ENCODE results near the gene NTRK1. TPM values are rescaled to one million over a fixed set of nuclear protein-coding genes. Genes with fewer than 3 reads are reported as not detected.

The NTRK1 gene
- total and polyA plus RNA-seq, 2 of the 13 experiments (the other 11 are each of a cell fraction or from before 2014, with no cell fraction given): not detected

GRCh38 chr1:156905176-156905575 is 44.5 kb downstream of the NTRK1 start:
- FAIRE-seq: no peak
- intact Hi-C loops (cut with micrococcal nuclease; ENCODE audit: unreplicated experiment) (no loop called here), in situ Hi-C loops (cut with HindIII; ENCODE audit: extremely low pct_ligation_motif_present, low pct_unique_long_range_greater_than_20kb) (no loop called here)
- TF ChIP-seq ZNF615 (CRISPR knock-in tag; IDR thresholded peaks at IDR 0.05; ENCODE audit: borderline replicate concordance): no peak
- TF ChIP-seq GMEB1 (CRISPR knock-in tag; IDR thresholded peaks at IDR 0.05; ENCODE audit: borderline replicate concordance): no peak
- TF ChIP-seq, protein P1, sequence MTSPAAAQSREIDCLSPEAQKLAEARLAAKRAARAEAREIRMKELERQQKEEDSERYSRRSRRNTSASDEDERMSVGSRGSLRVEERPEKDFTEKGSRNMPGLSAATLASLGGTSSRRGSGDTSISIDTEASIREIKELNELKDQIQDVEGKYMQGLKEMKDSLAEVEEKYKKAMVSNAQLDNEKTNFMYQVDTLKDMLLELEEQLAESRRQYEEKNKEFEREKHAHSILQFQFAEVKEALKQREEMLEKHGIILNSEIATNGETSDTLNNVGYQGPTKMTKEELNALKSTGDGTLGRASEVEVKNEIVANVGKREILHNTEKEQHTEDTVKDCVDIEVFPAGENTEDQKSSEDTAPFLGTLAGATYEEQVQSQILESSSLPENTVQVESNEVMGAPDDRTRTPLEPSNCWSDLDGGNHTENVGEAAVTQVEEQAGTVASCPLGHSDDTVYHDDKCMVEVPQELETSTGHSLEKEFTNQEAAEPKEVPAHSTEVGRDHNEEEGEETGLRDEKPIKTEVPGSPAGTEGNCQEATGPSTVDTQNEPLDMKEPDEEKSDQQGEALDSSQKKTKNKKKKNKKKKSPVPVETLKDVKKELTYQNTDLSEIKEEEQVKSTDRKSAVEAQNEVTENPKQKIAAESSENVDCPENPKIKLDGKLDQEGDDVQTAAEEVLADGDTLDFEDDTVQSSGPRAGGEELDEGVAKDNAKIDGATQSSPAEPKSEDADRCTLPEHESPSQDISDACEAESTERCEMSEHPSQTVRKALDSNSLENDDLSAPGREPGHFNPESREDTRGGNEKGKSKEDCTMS (CRISPR knock-in tag; conservative IDR thresholded peaks at IDR 0.05): no peak
- TF ChIP-seq, protein P2, sequence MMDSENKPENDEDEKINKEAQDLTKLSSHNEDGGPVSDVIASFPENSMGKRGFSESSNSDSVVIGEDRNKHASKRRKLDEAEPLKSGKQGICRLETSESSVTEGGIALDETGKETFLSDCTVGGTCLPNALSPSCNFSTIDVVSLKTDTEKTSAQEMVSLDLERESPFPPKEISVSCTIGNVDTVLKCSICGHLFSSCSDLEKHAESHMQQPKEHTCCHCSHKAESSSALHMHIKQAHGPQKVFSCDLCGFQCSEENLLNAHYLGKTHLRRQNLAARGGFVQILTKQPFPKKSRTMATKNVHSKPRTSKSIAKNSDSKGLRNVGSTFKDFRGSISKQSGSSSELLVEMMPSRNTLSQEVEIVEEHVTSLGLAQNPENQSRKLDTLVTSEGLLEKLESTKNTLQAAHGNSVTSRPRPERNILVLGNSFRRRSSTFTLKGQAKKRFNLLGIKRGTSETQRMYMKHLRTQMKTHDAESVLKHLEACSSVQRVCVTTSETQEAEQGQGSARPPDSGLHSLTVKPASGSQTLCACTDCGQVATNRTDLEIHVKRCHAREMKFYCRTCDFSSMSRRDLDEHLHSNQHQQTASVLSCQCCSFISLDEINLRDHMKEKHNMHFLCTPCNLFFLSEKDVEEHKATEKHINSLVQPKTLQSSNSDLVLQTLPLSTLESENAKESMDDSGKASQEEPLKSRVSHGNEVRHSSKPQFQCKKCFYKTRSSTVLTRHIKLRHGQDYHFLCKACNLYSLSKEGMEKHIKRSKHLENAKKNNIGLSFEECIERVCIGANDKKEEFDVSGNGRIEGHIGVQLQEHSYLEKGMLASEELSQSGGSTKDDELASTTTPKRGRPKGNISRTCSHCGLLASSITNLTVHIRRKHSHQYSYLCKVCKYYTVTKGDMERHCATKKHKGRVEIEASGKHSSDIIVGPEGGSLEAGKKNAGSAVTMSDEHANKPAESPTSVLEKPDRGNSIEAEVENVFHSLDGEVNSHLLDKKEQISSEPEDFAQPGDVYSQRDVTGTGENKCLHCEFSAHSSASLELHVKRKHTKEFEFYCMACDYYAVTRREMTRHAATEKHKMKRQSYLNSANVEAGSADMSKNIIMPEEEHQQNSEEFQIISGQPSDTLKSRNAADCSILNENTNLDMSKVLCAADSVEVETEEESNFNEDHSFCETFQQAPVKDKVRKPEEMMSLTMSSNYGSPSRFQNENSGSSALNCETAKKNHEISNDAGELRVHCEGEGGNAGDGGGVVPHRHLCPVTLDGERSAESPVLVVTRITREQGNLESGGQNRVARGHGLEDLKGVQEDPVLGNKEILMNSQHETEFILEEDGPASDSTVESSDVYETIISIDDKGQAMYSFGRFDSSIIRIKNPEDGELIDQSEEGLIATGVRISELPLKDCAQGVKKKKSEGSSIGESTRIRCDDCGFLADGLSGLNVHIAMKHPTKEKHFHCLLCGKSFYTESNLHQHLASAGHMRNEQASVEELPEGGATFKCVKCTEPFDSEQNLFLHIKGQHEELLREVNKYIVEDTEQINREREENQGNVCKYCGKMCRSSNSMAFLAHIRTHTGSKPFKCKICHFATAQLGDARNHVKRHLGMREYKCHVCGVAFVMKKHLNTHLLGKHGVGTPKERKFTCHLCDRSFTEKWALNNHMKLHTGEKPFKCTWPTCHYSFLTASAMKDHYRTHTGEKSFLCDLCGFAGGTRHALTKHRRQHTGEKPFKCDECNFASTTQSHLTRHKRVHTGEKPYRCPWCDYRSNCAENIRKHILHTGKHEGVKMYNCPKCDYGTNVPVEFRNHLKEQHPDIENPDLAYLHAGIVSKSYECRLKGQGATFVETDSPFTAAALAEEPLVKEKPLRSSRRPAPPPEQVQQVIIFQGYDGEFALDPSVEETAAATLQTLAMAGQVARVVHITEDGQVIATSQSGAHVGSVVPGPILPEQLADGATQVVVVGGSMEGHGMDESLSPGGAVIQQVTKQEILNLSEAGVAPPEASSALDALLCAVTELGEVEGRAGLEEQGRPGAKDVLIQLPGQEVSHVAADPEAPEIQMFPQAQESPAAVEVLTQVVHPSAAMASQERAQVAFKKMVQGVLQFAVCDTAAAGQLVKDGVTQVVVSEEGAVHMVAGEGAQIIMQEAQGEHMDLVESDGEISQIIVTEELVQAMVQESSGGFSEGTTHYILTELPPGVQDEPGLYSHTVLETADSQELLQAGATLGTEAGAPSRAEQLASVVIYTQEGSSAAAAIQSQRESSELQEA (CRISPR knock-in tag; IDR thresholded peaks at IDR 0.05; ENCODE audit: not compliant biosample characterization): no peak
- no peak for TF ChIP-seq MEIS2 (CRISPR knock-in tag; IDR thresholded peaks at IDR 0.05)
- no peak for TF ChIP-seq IKZF4 (CRISPR knock-in tag; IDR thresholded peaks at IDR 0.05; ENCODE audit: borderline replicate concordance, low read depth, not compliant biosample characterization)
- TF ChIP-seq RNF219 (CRISPR knock-in tag; IDR thresholded peaks at IDR 0.05): no peak
- no peak for TF ChIP-seq MAFK (conservative IDR thresholded peaks at IDR 0.05 in 1 of 2, IDR thresholded peaks at IDR 0.05 in 1 of 2; ENCODE audit: low read length in 2 of 2)
- TF ChIP-seq RBAK (CRISPR knock-in tag; IDR thresholded peaks at IDR 0.05): no peak

More at GRCh38 chr1:156905176-156905575, 44.5 kb downstream of the NTRK1 start:
- Histone ChIP-seq H4K20me1 (ENCODE audit: insufficient read depth, low read length) (no peaks in the 10 kb centered on the region), H3K27me3 (ENCODE audit: control insufficient read depth in 1 of 2, insufficient read depth in 2 of 2, low read length in 2 of 2) (peaks cover 10 to 86% of the 10 kb centered on the region in 2 experiments), H3K4me2 (ENCODE audit: low read depth, low read length) (no peak overlapping the region), H2AFZ (ENCODE audit: low read length) (no peak overlapping the region), H3K4me3 (replicated peaks in 1 of 3; ENCODE audit: insufficient read depth in 1 of 3, low read depth in 2 of 3, low read length in 3 of 3) (no peak overlapping the region), H3K36me3 (replicated peaks in 1 of 2; ENCODE audit: control insufficient read depth in 1 of 2, insufficient read depth in 2 of 2, low read length in 2 of 2) (no peaks in the 10 kb centered on the region), H3K27ac (ENCODE audit: extremely low read length, insufficient read depth, low read length) (no peak overlapping the region), H3K4me1 (ENCODE audit: insufficient read depth, low read length) (peaks cover 15% of the 10 kb centered on the region), H3K9me3 (ENCODE audit: low read length) (no peaks in the 10 kb centered on the region), H3K9ac (ENCODE audit: insufficient read depth, low read depth, low read length) (no peak overlapping the region), H3K79me2 (ENCODE audit: insufficient read depth, low read length) (no peaks in the 10 kb centered on the region)
- ChIA-PET POLR2A (no interaction called here), CTCF (ENCODE audit: low intra/inter-chr PET ratio, low total read pairs) (no interaction called here)
- no peak for DNase-seq (ENCODE audit: low spot score)
- BruUV-seq (replicated peaks): no TSS peak
- no peak for ATAC-seq
- WGBS (ENCODE audit: low lambda C conversion rate): 4% methylated on average over 3 of the region's 16 CpGs

All from HepG2 (cell line).